Mucosa of descending colon (tissue), 3 donors: ENCODE data around the gene GALNT4. TPM values are rescaled to one million over a fixed set of nuclear protein-coding genes. Genes with fewer than 3 reads are reported as not detected.
A peak's percentile ranks its signal among the peaks of the same experiment; 100 is the strongest.

ENCODE experiments used
- ATAC-seq: fragments of 200-7000 bp; cut with Tn5 transposase; one replicate; pipeline ENCODE4 v1.9.1; 2020; ENCODE audit warnings: mild to moderate bottlenecking, moderate library complexity
- DNase-seq, 3 donors: peaks; one replicate each; pipeline ENCODE4 v3.0.0-alpha.2; 2020
- H3K36me3 ChIP-seq: fragments of 200-600 bp; one replicate; pipeline ENCODE4 v1.8.0; 2021; ENCODE audit warnings: low read depth, mild to moderate bottlenecking
- H3K4me1 ChIP-seq: fragments of 200-600 bp; one replicate; pipeline ENCODE4 v1.8.0; 2021; ENCODE audit warnings: low read depth, mild to moderate bottlenecking
- H3K4me3 ChIP-seq: fragments of 200-600 bp; one replicate; pipeline ENCODE4 v1.8.0; 2021; ENCODE audit warnings: mild to moderate bottlenecking
- H3K9me3 ChIP-seq: fragments of 200-600 bp; one replicate; pipeline ENCODE4 v1.8.0; 2021; ENCODE audit warnings: mild to moderate bottlenecking
- CTCF ChIP-seq: fragments of 200-600 bp; IDR thresholded peaks from one replicate; pipeline ENCODE4 v1.8.0; 2022; ENCODE audit warnings: antibody characterized with exemption, mild to moderate bottlenecking
- intact Hi-C, 2 donors: fragments of 100-400 bp; cut with DNase I in 1 of 2; cut with micrococcal nuclease in 1 of 2; formaldehyde crosslinking; loops; one replicate each; pipeline versions ENCODE4 v1.11.0 to v1.11.1; 2022; cut with DNase I, micrococcal nuclease
- total RNA-seq, 3 donors: library from RNA; stranded (reverse); fragmentation: NEBNext Ultra II Directional in 2 of 3; extraction: Animal tissue kit (Norgen Biotek cat#: 25700) in 2 of 3; gene quantifications; one replicate each; pipeline versions ENCODE4 v1.2.1 to v1.2.4, GENCODE V29; 2021 to 2023
- donor health status: DM: no; HTN: no; CAD: no; lungs with moderate emphysema.
- donor health status: DM: no; HTN: no; CAD: no.
- donor health status: DM: no; HTN: yes; CAD: no.

GALNT4 gene
- total RNA-seq, 3 donors from 2014 or later: 19.3 to 49.6 (median 41.9) TPM

DNA sequence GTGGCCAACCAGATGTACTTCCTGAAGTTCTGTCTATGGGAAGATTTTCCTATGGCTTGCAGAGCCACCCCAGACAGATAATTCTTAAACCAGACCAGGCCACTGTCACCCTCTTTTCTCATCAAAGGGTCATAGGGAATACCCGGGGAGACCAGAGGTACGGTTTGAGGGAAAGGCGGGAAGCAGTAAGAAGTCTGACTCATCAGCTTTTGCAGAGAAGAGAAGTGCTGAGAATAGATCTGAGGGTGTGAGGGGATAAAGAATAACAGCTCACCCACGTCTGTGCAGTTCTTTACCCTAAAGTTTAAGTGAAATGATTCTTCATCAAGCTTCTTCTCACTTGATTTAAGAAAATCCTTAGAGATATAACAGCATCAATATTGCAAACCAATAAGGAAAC, 22.5 kb upstream of the GALNT4 start:
- H3K9me3 ChIP-seq: no peaks in the 10 kb centered on the region
- DNase-seq: no peak
- intact Hi-C loops: loop anchor here in 1 of 2 donors (10.0 kb wide), 1 partner anchor 418 kb away; no protein-coding TSS in a partner anchor
- no peak overlapping the region for H3K4me3 ChIP-seq
- TF ChIP-seq CTCF: no peak
- no peaks in the 10 kb centered on the region for H3K36me3 ChIP-seq
- peaks cover 8% of the 10 kb centered on the region for H3K4me1 ChIP-seq
- no peak for ATAC-seq

DNA sequence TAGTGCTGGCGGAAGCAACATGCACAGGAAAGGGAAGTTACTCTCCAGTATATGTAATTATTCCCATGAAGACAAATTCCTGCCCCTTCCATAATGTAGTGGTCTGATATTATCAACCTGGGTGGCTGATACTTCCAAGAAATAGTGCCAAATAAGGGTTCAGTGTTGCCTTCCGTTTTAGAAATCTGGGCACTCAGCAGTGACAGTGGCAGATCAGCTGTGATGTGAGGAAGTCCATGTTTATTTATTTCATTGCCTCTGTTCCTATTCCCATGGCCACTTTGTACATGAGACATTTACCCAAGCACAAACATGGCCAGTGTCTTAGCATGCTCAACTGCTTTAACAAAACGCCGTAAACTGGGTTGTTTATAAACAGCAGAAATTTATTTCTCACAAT, 21.6 kb upstream of the GALNT4 start:
- intact Hi-C loops: loop anchor here in 1 of 2 donors (10.0 kb wide), 1 partner anchor 419 kb away; no protein-coding TSS in a partner anchor
- H3K4me3 ChIP-seq: no peak overlapping the region
- no peaks in the 10 kb centered on the region for H3K36me3 ChIP-seq
- H3K4me1 ChIP-seq: peaks cover 8% of the 10 kb centered on the region
- no peak for DNase-seq
- TF ChIP-seq CTCF: no peak
- ATAC-seq: no peak
- H3K9me3 ChIP-seq: no peaks in the 10 kb centered on the region

GRCh38 chr12:89544681-89545184, 20.1 kb upstream of the GALNT4 start:
- intact Hi-C loops: loop anchor here in 1 of 2 donors (5.0 to 10.0 kb wide), 2 partner anchors 420 to 558 kb away; no protein-coding TSS in a partner anchor
- no peak for TF ChIP-seq CTCF
- Histone ChIP-seq H3K4me3 (no peak overlapping the region), H3K36me3 (no peaks in the 10 kb centered on the region), H3K4me1 (peaks cover 8% of the 10 kb centered on the region), H3K9me3 (no peaks in the 10 kb centered on the region)
- ATAC-seq (peak; percentile 48), DNase-seq (peak in 2 of 3 donors; percentile 35 to 51)

DNA sequence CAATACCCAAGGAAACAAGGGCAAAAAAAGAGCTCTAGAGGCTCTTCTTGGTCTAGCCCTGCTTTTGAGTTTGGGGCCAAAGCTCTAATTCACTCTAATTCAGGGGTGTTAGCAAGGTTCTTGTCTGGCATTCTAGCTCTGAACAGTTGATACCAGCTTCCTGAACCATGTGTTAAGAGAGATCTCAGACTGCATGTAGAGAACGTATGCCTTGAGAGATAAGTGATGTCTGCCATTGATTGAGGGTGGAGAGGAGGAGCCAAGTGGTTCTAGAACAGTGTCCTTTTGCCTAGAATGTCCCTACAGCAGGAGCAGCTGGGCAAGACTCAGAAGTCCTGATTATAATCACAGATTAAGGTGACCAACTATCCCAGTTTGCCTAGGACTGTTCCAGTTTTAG, 19.4 kb upstream of the GALNT4 start:
- intact Hi-C loops: loop anchor here in 1 of 2 donors (5.0 to 10.0 kb wide), 2 partner anchors 421 to 558 kb away; no protein-coding TSS in a partner anchor
- TF ChIP-seq CTCF: no peak
- DNase-seq: no peak

GRCh38 chr12:89542912-89543592, 18.5 kb upstream of the GALNT4 start:
- H3K4me1 ChIP-seq: peaks cover 8% of the 10 kb centered on the region
- peak; percentile 76 for TF ChIP-seq CTCF
- DNase-seq: peak in 2 of 3 donors; percentile 48 to 91
- H3K4me3 ChIP-seq: no peak overlapping the region
- intact Hi-C loops: loop anchor here in 1 of 2 donors (5.0 to 10.0 kb wide), 2 partner anchors 422 to 559 kb away; no protein-coding TSS in a partner anchor
- H3K36me3 ChIP-seq: no peaks in the 10 kb centered on the region
- H3K9me3 ChIP-seq: no peaks in the 10 kb centered on the region
- peak; percentile 92 for ATAC-seq

More for the DNA sequence above, 19.4 kb upstream of the GALNT4 start:
- Histone ChIP-seq H3K4me1 (peaks cover 8% of the 10 kb centered on the region), H3K4me3 (no peak overlapping the region), H3K9me3 (no peaks in the 10 kb centered on the region), H3K36me3 (no peaks in the 10 kb centered on the region)
- no peak for ATAC-seq
